Endothelial cell (in vitro differentiated cells): Measurements from ENCODE around the gene RNF167. TPM values are rescaled to one million over a fixed set of nuclear protein-coding genes. Genes with fewer than 3 reads are reported as not detected.

Source experiments
- DNase-seq: peaks from one replicate; pipeline ENCODE4 v3.0.0; 2021; ENCODE audit warnings: low spot score
- H3K27ac Mint-ChIP-seq: one replicate; pipeline ENCODE4 v1.8.0; 2021; ENCODE audit warnings: mixed read lengths, inconsistent platforms; ENCODE audit not compliant: unreplicated experiment
- H3K27me3 Mint-ChIP-seq: one replicate; pipeline ENCODE4 v1.8.0; 2021; ENCODE audit warnings: mild to moderate bottlenecking, moderate library complexity, mixed read lengths, inconsistent platforms; ENCODE audit not compliant: unreplicated experiment
- H3K36me3 Mint-ChIP-seq: one replicate; pipeline ENCODE4 v1.8.0; 2021; ENCODE audit warnings: mild to moderate bottlenecking, low read depth, mixed read lengths, inconsistent platforms; ENCODE audit not compliant: unreplicated experiment
- H3K4me1 Mint-ChIP-seq: one replicate; pipeline ENCODE4 v1.8.0; 2021; ENCODE audit warnings: mild to moderate bottlenecking, mixed read lengths, inconsistent platforms; ENCODE audit not compliant: unreplicated experiment
- H3K4me3 Mint-ChIP-seq: one replicate; pipeline ENCODE4 v1.8.0; 2021; ENCODE audit warnings: mild to moderate bottlenecking, mixed read lengths, inconsistent platforms; ENCODE audit not compliant: unreplicated experiment
- H3K9me3 Mint-ChIP-seq: one replicate; pipeline ENCODE4 v1.8.0; 2021; ENCODE audit warnings: mixed read lengths, inconsistent platforms; ENCODE audit not compliant: unreplicated experiment
- total RNA-seq: library from RNA; stranded (reverse); fragmentation: NEBNext Ultra II Directional; extraction: Animal tissue kit (Norgen Biotek cat#: 25700); gene quantifications from one replicate; pipeline ENCODE4 v1.2.1, GENCODE V29; 2021; ENCODE audit not compliant: unreplicated experiment
- TF ChIP-seq, protein P1 (sequence below): fragments of 200-600 bp; sonication (generic); IDR thresholded peaks from one replicate; pipeline ENCODE4 v1.5.0; 2021; ENCODE audit warnings: antibody characterized with exemption; ENCODE audit not compliant: unreplicated experiment

The RNF167 gene
- total RNA-seq, 1 donor from 2014 or later, result 92.3 TPM

DNA sequence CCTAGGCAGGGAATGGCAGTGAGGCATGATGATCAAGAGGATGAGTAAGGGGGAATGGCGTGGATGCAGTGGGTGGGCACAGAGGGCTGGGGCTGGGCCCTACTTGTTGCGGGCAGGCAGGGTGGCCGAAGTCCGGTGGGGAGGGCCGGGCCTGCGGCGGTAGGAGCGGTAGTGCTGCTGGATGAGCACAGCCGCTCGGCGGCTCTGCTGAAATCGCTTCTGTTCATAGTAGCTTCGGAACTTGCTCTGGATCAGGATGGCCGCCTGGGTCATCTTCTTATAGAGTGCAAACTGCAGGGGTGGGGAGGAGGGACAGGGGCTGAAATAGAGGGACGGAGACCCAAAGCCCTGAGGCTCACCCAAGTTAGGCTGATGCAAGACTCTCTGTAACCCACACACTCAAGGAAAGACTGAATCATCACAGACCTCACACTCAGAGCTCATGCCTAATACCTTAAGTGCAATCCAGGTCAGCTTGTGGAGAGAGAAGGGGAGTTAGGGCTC is 29.0 kb downstream of the RNF167 start:
- peak overlapping the region; percentile 61 for H3K27ac Mint-ChIP-seq
- TF ChIP-seq, protein P1, sequence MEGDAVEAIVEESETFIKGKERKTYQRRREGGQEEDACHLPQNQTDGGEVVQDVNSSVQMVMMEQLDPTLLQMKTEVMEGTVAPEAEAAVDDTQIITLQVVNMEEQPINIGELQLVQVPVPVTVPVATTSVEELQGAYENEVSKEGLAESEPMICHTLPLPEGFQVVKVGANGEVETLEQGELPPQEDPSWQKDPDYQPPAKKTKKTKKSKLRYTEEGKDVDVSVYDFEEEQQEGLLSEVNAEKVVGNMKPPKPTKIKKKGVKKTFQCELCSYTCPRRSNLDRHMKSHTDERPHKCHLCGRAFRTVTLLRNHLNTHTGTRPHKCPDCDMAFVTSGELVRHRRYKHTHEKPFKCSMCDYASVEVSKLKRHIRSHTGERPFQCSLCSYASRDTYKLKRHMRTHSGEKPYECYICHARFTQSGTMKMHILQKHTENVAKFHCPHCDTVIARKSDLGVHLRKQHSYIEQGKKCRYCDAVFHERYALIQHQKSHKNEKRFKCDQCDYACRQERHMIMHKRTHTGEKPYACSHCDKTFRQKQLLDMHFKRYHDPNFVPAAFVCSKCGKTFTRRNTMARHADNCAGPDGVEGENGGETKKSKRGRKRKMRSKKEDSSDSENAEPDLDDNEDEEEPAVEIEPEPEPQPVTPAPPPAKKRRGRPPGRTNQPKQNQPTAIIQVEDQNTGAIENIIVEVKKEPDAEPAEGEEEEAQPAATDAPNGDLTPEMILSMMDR, result no peak
- no peaks in the 10 kb centered on the region for H3K9me3 Mint-ChIP-seq
- DNase-seq, result no peak
- peaks cover 12% of the 10 kb centered on the region for H3K4me1 Mint-ChIP-seq
- peaks cover 43% of the 10 kb centered on the region for H3K36me3 Mint-ChIP-seq
- peaks cover 9% of the 10 kb centered on the region for H3K27me3 Mint-ChIP-seq
- no peak overlapping the region for H3K4me3 Mint-ChIP-seq

DNA sequence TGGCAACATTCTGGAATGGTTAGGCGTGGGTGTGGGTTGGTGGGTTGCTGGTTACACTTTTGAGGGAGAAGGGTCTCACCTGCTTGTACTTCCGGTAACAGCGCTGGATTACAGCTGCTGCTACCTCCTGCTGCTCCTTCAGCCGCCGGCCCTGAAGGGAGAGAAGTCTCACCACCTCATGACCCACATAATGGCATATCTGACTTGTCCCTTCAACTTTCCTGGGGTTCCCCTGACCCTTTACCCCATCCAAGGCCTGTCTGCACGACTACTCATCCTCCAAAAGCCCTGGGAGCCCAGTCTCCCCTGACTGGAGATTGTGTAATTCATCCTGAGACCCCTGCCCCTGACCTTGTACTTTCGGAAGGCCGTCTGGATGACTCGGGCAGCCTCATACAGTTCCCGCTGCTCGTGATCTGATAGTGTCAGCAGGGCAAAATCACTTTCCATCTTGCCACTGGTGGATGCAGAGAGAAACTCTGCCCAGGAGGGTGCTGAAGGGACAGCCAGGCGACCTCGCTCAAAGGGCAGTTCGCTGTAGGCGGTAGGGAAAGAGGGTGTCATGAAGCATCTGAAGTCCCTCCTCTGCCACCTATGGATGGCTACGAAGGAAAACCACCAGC is 29.6 kb downstream of the RNF167 start:
- Mint-ChIP-seq H3K27me3 (peaks cover 12% of the 10 kb centered on the region), H3K4me3 (no peak overlapping the region), H3K36me3 (peaks cover 48% of the 10 kb centered on the region), H3K9me3 (no peaks in the 10 kb centered on the region), H3K4me1 (peaks cover 12% of the 10 kb centered on the region), H3K27ac (no peak overlapping the region)
- TF ChIP-seq, protein P1, result no peak
- no peak for DNase-seq

DNA sequence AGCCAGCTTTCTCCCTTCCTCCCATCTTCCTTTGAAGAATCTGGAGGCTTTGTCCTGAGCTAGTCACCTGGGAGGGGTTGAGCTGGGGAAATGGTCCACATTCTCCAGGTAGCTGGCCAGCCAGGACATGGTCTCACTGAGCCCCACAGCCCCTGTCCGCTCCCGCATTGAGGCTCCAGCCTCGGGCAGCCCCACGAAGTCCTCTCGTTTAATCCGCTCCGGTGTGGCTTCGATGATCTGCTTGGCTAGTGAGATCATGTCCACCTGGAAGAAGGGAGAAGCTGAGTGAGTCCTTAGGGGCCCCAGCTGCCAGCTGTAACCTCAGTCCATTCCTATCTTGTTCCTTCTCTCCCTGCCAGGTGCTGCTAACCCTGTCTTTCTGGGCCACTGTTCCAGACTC is 30.2 kb downstream of the RNF167 start:
- Mint-ChIP-seq H3K4me3 (peak overlapping the region; percentile 37), H3K27me3 (peaks cover 12% of the 10 kb centered on the region), H3K36me3 (peaks cover 51% of the 10 kb centered on the region), H3K9me3 (no peaks in the 10 kb centered on the region), H3K4me1 (peaks cover 12% of the 10 kb centered on the region), H3K27ac (no peak overlapping the region)
- DNase-seq, result no peak
- TF ChIP-seq, protein P1, result no peak

DNA sequence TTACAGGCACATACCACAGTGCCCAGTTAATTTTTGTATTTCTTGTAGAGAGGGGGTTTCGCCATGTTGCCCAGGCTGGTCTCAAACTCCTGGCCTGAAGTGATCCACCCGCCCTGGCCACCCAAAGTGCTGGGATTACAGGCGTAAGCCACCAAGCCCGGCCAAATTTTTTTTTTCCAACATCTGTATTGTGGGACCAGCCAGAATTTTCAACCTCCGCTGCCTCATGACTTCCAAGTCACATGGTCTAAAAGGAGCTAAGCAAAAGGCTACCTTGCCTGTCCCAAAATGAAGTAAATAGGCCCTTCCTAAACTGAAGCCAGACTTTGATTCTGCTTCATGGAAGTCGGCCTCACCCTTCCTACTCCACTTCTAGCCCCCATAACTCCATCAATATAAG is 31.8 kb downstream of the RNF167 start:
- Mint-ChIP-seq H3K27me3 (peaks cover 9% of the 10 kb centered on the region), H3K36me3 (peaks cover 54% of the 10 kb centered on the region), H3K9me3 (no peaks in the 10 kb centered on the region), H3K4me3 (peak overlapping the region; percentile 47), H3K27ac (no peak overlapping the region), H3K4me1 (peaks cover 4% of the 10 kb centered on the region)
- DNase-seq, result no peak
- TF ChIP-seq, protein P1, result no peak

DNA sequence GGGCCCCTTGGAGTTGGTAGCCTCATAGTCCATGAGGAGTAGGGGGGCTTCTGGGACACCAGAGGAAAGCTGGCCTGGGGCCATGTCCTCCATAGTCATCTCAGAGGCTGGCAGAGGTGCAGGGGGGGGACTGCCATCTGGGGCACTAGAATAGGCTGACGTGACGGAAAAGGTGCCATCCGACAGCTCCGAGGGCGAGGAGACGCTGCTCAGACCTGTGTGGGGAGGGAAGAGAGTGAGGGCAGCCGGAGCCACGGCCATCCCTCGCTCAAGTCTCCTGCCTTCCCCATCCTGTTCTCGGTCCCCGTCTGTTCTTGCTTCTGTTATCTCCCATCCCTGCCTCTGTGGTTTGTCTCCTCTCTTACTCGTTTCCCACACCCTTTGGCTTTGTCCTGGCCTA is 32.3 kb downstream of the RNF167 start:
- Mint-ChIP-seq H3K9me3 (no peaks in the 10 kb centered on the region), H3K36me3 (peaks cover 59% of the 10 kb centered on the region), H3K4me1 (peaks cover 4% of the 10 kb centered on the region), H3K4me3 (no peak overlapping the region), H3K27ac (no peak overlapping the region), H3K27me3 (peaks cover 11% of the 10 kb centered on the region)
- TF ChIP-seq, protein P1, result no peak
- DNase-seq, result no peak
